Regular cardiac myocyte (primary cell): Measurements from ENCODE around the gene OXLD1. TPM values are rescaled to one million over a fixed set of nuclear protein-coding genes. Genes with fewer than 3 reads are reported as not detected.

Experiments used
- total RNA-seq: library from RNA; depleted of rRNA; stranded (reverse); fragments of >200 nt; gene quantifications from 2 replicates; pipeline ENCODE4 v1.2.3, GENCODE V29; 2014

The OXLD1 gene
- total RNA-seq, result 24.8 and 39.5 TPM in 2 replicates

DNA sequence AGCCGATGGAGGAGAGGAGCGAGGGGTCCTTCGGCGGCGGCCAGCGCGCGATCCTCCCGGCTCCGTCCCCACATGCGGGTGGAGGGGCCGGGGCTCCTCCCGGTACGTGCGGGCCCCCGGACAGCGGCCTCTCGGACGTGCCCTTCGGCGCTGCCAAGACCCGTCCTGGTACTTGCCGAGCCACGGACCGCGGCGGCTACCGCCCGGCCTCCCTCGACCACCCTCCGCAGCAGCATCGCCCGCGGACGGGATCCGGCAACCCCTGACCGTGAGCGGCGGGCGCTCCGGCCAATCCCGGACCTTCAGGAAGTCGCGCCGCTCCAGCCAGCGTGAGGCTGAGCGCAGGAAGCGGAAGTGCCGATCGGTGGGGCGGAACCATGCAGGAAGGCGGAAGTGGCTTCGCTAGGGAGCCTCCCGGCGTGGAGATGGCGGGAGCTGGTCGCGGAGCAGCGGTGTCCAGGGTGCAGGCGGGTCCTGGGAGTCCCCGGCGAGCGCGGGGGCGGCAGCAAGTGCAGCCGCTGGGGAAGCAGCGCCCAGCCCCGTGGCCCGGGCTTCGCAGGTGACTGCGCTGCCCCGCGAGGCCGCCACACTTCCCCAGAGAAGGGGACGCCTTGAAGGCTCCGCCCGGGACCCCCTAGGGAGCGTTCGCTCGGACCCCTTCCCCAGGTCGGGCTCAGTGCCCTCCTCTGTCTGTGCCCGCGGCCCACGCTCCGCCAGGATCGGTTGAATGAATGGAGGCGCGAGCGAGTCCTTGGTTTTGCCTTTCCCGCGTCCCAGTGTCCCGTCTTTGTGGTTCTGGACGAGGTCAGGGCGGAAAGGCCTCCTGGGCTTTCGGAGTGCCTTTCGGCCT is at the start of gene OXLD1, which contains the start of gene CCDC137:
Gene OXLD1 (minus strand): TSS at position 264 of the 850 bp plus-strand sequence. CDS start 28 bp downstream, at position 236.
Gene CCDC137 (plus strand): TSS at position 396 of the 850 bp plus-strand sequence. CDS start 30 bp downstream, at position 426.

DNA sequence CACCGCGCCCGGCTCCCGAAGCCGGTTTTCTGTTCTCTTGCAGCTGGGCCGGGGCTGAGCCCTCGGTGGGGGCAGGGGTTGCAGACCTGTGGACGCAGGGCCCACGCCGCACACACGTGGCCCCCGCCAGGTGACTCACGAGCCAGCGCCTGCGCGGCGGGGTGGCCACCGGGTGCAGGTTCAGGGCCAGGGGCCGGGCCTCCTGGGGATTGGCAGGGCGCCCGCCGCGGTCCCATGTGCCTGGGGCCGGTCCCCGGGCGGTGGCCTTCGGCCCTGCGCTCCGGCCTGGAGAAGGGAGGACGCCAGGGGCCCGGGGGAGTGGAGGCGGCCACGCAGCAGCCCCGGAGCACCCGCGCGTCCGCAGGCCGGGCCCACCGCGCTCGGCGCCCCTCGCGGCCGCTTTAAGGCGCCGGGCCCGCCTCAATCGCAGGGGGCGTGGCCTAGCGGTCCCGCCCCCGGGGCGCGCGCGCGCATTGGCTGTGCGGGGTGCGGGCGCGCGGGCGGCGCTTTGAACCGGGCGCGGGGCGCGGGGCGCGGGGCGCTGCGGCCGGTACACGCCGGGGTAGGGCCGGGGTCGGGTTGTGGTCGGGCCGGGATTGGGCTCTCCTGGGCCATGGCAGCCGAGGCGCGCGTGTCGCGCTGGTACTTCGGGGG is 45.5 kb upstream of the OXLD1 start, which contains the start of gene SLC25A10:
Gene SLC25A10 (plus strand): TSS at position 471 of the 654 bp plus-strand sequence. CDS start 143 bp downstream, at position 614.

DNA sequence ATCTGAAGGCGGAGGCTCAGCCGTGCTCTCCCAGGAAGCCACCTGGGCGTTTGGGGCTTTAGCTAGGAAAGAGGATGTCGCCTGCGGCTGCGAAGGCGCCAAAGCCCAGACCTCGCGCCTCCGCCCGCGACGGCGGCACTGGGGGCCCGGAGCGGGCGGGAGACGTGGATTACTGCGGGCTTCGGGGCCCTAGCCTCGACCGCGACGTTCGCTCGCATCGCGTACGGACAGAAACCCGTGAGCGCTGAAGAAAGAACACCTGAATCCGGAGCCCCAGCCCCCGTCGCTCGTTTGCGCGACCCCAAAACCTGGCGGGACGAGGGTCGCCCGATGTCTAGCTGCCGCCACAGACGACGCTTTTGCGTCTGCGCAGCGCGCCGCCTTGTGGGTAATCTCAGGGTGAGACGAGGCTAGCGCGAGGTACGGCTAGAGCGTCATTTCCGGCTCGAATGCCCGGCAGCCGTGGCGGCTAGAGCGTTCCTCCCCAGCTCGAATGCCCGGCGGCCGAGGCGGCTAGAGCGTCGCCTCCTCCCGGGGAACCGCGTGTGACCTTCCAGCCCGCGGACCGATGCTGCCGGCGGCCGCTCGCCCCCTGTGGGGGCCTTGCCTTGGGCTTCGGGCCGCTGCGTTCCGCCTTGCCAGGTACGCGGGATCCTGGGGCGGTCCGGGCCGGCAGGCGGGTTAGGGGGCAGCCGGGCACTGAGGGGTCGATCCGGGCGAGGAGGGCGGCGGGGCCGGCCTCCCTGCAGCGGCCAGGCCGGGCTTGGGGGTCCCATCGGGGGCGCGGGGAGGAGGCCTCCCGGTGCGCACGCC is 36.7 kb upstream of the OXLD1 start, which contains the start of gene MRPL12:
Gene MRPL12 (plus strand): TSS at position 434 of the 813 bp plus-strand sequence. CDS start 135 bp downstream, at position 569.

DNA sequence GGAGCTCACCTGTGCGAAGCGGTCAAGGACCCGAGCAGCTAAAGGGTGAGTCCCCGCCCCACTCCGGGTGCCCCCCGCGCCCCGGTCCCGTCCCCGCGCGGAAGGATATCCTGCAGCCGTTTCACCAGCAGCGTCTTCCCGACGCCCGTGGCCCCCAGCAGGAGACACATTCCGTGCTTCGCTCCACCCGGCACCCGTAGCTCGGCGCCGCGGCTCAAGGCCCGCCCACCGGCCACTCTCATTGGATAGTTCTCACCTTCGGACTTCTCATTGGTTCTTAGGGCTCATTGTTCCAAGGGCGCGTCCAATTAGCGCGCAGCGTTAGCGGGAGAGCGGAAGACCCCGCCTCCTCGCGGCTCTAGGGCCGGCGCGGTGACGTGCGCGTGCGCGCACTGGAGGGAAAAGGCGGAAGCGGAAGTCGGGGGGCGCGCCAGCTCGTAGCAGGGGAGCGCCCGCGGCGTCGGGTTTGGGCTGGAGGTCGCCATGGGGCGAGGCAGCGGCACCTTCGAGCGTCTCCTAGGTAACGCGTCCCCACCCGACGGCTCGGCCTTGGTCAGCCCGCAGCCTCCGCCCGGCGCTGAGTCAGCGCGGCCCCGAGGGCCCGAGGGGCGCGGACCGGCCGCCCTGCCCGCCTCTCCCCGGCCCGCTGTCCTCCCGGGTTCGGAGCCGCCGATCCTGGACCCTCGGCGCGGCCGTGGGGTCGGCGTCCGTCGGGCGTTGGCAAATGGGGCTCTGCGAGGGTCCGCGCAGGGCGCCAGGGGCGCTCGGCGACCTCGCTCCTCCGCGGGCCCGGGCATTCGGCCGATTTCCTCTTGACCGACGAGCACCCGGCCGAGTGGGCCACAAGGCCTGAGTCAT is 17.4 kb upstream of the OXLD1 start, which contains the start of the genes ARL16 and HGS:
Gene ARL16 (minus strand): TSS at position 214 of the 858 bp plus-strand sequence. CDS start 44 bp downstream, at position 170.
Gene HGS (plus strand): TSS at position 428 of the 858 bp plus-strand sequence. CDS start 56 bp downstream, at position 484.

DNA sequence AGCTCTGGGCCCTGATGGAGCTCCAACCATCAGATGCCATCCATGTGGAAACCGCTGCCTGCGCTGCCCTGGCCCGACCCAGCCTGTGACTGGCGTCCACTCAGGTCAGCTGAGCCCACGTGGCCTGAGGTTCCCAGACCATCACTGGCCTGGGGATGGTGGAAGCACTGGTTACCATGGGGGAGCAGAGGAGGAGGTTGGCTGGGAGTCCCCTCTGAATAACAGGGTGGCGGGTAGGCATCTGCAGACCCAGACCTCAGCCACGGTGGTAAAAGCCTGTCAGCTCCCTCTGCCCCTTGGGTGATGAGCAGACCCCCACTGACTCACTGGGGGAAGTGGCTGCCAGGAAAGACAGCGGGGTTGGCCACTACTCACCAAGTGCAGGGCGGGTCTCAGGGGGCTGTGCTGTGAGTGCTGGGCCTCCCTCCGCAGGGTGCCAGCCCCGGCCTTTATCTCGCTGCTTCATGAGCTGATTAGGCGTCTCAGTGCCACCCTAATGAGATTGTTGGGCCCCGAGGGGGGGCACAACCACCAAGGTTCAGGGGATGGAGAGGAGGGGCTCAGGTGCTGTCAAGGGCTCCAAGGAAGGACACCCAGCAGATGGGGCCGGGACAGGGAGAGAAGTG is 10.2 kb downstream of the OXLD1 start, which contains the start of gene PDE6G:
Gene PDE6G (minus strand): TSS at position 425 of the 626 bp plus-strand sequence. CDS start 3,237 bp downstream, outside the sequence.

DNA sequence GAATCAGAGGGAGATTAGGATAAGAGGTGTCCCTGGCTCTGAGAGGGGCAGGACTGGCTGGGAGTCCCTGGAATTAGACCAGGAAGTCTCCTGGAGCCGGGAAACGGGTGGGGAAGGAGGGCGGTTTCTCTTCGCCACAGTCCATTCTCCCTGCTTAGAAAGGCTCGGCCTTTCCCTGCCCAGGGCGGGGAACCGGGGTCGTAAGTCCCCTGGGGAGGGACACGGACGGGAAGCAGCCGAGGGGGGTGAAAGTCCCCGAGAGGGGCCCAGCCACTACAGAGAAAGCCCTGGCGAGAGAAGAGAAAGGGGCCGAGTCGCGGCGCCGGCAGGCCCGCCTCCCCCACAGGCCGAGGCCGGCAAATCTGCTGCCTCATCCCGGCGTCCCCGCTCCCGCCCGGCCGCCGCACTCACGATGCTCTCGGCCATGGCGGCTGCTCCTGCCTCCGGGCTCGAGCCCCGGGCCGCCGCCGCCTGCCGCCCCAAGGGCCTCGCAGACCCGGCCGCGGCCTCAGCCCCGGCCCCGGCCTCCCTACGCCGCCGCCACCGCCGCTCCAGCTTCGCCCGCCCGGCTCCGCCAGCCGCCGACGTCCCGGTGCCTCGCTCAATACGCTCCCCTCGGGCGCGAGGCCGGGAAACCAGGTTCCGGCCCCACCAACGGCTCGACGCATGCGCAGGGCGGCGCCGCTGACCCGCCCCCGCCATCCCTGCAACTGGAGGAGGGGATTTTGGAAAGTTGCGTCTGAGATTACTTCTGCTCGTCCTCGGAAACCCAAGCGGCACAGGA is 29.7 kb downstream of the OXLD1 start, which contains the start of the genes NPLOC4 and TSPAN10:
Gene NPLOC4 (minus strand): TSS at position 608 of the 784 bp plus-strand sequence. CDS start 182 bp downstream, at position 426.
Gene TSPAN10 (plus strand): TSS at position 692 of the 784 bp plus-strand sequence. CDS start 5,217 bp downstream, outside the sequence.

Other genes starting within 250 kb of the OXLD1 start
- gene ACTG1, start 153.8 kb downstream of the OXLD1 start, total RNA-seq, result 5,189 and 7,714 TPM in 2 replicates
- 0.19 and 5.1 TPM in 2 replicates for gene FSCN2, start 138.2 kb downstream of the OXLD1 start, total RNA-seq
- gene FAAP100, start 114.3 kb downstream of the OXLD1 start, total RNA-seq, result 14.7 and 17.4 TPM in 2 replicates
- 55.0 and 97.4 TPM in 2 replicates for gene NPLOC4, start 29.5 kb downstream of the OXLD1 start, total RNA-seq
- 0.58 and 1.7 TPM in 2 replicates for gene TSPAN10, start 29.4 kb downstream of the OXLD1 start, total RNA-seq
- gene PDE6G, start 10.1 kb downstream of the OXLD1 start, total RNA-seq, result not detected in 2 replicates
- gene CCDC137, start 132 bp upstream of the OXLD1 start, total RNA-seq, result 5.6 and 13.8 TPM in 2 replicates
- gene ARL16, start 17.2 kb upstream of the OXLD1 start, total RNA-seq, result 24.0 and 26.6 TPM in 2 replicates
- gene HGS, start 17.4 kb upstream of the OXLD1 start, total RNA-seq, result 74.6 and 77.2 TPM in 2 replicates
- gene MRPL12, start 36.8 kb upstream of the OXLD1 start, total RNA-seq, result 3.7 and 65.9 TPM in 2 replicates
- 5.6 and 17.8 TPM in 2 replicates for gene SLC25A10, start 45.7 kb upstream of the OXLD1 start, total RNA-seq
- gene GCGR, start 137.5 kb upstream of the OXLD1 start, total RNA-seq, result not detected in 2 replicates
- 91.6 and 113 TPM in 2 replicates for gene MCRIP1, start 166.7 kb upstream of the OXLD1 start, total RNA-seq
- gene PPP1R27, start 168.4 kb upstream of the OXLD1 start, total RNA-seq, result 0.19 and 0.28 TPM in 2 replicates
- gene P4HB, start 193.9 kb upstream of the OXLD1 start, total RNA-seq, result 1,109 and 1,495 TPM in 2 replicates
- 132 and 223 TPM in 2 replicates for gene ARHGDIA, start 204.7 kb upstream of the OXLD1 start, total RNA-seq
- 60.0 and 264 TPM in 2 replicates for gene ALYREF, start 225.0 kb upstream of the OXLD1 start, total RNA-seq
- gene ANAPC11, start 225.1 kb upstream of the OXLD1 start, total RNA-seq, result 110 and 239 TPM in 2 replicates
- gene NPB, start 235.6 kb upstream of the OXLD1 start, total RNA-seq, result 0.58 and 0.85 TPM in 2 replicates
- gene PCYT2, start 244.8 kb upstream of the OXLD1 start, total RNA-seq, result 27.6 and 43.3 TPM in 2 replicates